WTC11 (cell line): ENCODE results near the gene KIAA1958. TPM values are rescaled to one million over a fixed set of nuclear protein-coding genes. Genes with fewer than 3 reads are reported as not detected.
A peak's percentile ranks its signal among the peaks of the same experiment; 100 is the strongest.

Experiments
- ATAC-seq: fragments of 200-7000 bp; cut with Tn5 transposase; 2 replicates; pipeline ENCODE4 v1.10.0; 2021; ENCODE audit warnings: mild to moderate bottlenecking, moderate library complexity
- CTCF ChIA-PET: fragments of 300-600 bp; sonication (Branson Sonifier 250); formaldehyde crosslinking; loops from one replicate; lab custom pipeline; 2021; ENCODE audit warnings: antibody characterized with exemption; lab: Charles Lee
- POLR2A ChIA-PET: fragments of 350-600 bp; sonication (Branson Sonifier 250); formaldehyde crosslinking; loops from one replicate; lab custom pipeline; 2021; ENCODE audit warnings: antibody characterized with exemption; lab: Charles Lee
- DNase-seq: peaks from one replicate; pipeline ENCODE4 v3.0.0; 2021; ENCODE audit warnings: low spot score
- H3K27ac Mint-ChIP-seq: 2 replicates; pipeline ENCODE4 v1.8.0; 2021; ENCODE audit warnings: mixed read lengths
- H3K27me3 Mint-ChIP-seq: 2 replicates; pipeline ENCODE4 v1.8.0; 2021; ENCODE audit warnings: low read depth, mild to moderate bottlenecking, moderate library complexity, mixed read lengths
- H3K36me3 Mint-ChIP-seq: 2 replicates; pipeline ENCODE4 v1.8.0; 2021; ENCODE audit warnings: mixed read lengths
- H3K4me1 Mint-ChIP-seq: 2 replicates; pipeline ENCODE4 v1.8.0; 2022; ENCODE audit warnings: mixed read lengths
- H3K4me3 Mint-ChIP-seq: 2 replicates; pipeline ENCODE4 v1.8.0; 2021; ENCODE audit warnings: mild to moderate bottlenecking, moderate library complexity, mixed read lengths
- H3K9me3 Mint-ChIP-seq: 2 replicates; pipeline ENCODE4 v1.8.0; 2021; ENCODE audit warnings: mixed read lengths
- CREM ChIP-seq: sonication (generic); formaldehyde crosslinking; IDR thresholded peaks from 2 replicates; pipeline ENCODE4 v1.8.1; 2022; ENCODE audit warnings: mild to moderate bottlenecking, missing genetic modification reagents, moderate library complexity
- FOXJ3 ChIP-seq: sonication (generic); formaldehyde crosslinking; IDR thresholded peaks from 2 replicates; pipeline ENCODE4 v1.9.0; 2021; ENCODE audit warnings: missing genetic modification reagents, mild to moderate bottlenecking, borderline replicate concordance
- GTF2I ChIP-seq: fragments of 250-450 bp; sonication (Bioruptor Pico); conservative IDR thresholded peaks from 2 replicates; pipeline ENCODE4 v1.4.0; 2021; ENCODE audit warnings: mild to moderate bottlenecking
- NR2C2 ChIP-seq: sonication (generic); formaldehyde crosslinking; IDR thresholded peaks from 2 replicates; pipeline ENCODE4 v1.8.0; 2022; ENCODE audit warnings: mild to moderate bottlenecking, missing genetic modification reagents
- ZNF121 ChIP-seq: sonication (generic); formaldehyde crosslinking; IDR thresholded peaks from 2 replicates; pipeline ENCODE4 v1.8.0; 2023; ENCODE audit warnings: missing genetic modification reagents
- ZNF263 ChIP-seq: sonication (generic); formaldehyde crosslinking; IDR thresholded peaks from 2 replicates; pipeline ENCODE4 v1.8.1; 2022; ENCODE audit warnings: low read depth, mild to moderate bottlenecking, moderate library complexity, missing genetic modification reagents
- ZNF416 ChIP-seq: fragments of 250-450 bp; sonication (Bioruptor Pico); IDR thresholded peaks from 2 replicates; pipeline ENCODE4 v1.9.0; 2021; ENCODE audit warnings: mild to moderate bottlenecking, inconsistent platforms
- ZNF532 ChIP-seq: fragments of 250-450 bp; sonication (Bioruptor Pico); IDR thresholded peaks from 2 replicates; pipeline ENCODE4 v1.9.0; 2021; ENCODE audit warnings: mild to moderate bottlenecking, borderline replicate concordance
- ZNF671 ChIP-seq: fragments of 250-450 bp; sonication (Bioruptor Pico); IDR thresholded peaks from 2 replicates; pipeline ENCODE4 v1.8.0; 2021; ENCODE audit warnings: mild to moderate bottlenecking
- total RNA-seq: library from RNA; stranded (reverse); gene quantifications from 3 replicates; pipeline ENCODE4 v1.2.3, GENCODE V29; 2021
- TF ChIP-seq, protein P1 (sequence below): sonication (generic); formaldehyde crosslinking; IDR thresholded peaks from 2 replicates; pipeline ENCODE4 v1.8.1; 2023; ENCODE audit warnings: mild to moderate bottlenecking, missing genetic modification reagents, borderline replicate concordance
- TF ChIP-seq, protein P2 (sequence below): sonication (generic); formaldehyde crosslinking; IDR thresholded peaks from 2 replicates; pipeline ENCODE4 v1.8.0; 2022; ENCODE audit warnings: mild to moderate bottlenecking, missing genetic modification reagents

Gene KIAA1958
- total RNA-seq, 1 experiment from 2014 or later: 41.0 TPM

DNA sequence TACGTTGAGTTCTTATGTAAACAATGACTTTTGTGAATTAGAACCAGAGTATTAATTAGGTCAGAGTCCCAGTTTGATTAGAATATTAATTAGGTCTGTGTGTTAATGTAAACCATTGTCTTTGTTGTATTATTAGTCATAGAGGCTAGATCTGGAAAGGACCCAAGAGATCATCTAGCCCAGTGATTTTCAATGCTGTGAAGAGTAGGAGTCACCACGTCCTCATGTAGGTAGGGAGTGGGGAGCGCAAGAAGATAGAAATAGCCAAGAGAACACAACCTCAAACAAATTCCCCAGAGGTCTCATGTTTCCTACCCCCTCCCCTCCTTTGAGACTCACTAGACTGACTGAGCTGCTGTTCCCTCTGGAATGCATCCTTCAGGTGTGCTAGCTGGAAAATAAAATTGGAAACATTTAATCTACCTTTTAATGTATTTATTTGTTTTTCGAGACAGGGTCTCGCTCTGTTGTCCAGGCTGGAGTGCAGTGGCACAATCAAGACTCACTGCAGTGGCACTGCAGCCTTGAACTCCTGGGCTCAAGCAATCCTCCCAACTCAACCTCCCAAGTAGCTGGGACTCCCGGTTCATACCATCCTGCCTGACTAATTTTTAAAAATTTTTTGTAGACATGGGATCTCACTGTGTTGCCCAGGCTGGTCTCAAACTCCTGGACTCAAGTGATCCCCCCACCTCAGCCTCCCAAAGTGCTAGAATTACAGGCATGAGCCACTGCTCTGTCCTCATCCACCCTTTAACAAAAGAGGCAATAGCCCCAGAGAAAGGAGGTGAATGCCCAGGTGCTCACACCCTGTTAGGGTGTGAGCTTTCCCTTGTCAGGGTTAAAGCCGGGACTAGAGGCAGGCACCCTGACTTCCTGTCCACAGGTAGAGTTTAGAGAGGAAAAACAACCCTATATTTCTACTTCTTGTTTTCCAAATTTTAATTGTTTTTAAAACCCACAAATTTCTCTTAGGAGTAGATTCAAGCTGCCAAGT, 138.4 kb downstream of the KIAA1958 start:
- ChIA-PET CTCF (no interaction called here), POLR2A (no interaction called here)
- Mint-ChIP-seq H3K9me3 (no peaks in the 10 kb centered on the region), H3K4me3 (no peak overlapping the region), H3K27ac (peak overlapping the region; percentile 57), H3K36me3 (no peaks in the 10 kb centered on the region), H3K27me3 (no peaks in the 10 kb centered on the region), H3K4me1 (peaks cover 25% of the 10 kb centered on the region)
- ATAC-seq: peak; percentile 70
- TF ChIP-seq NR2C2 (CRISPR knock-in tag): no peak
- TF ChIP-seq ZNF532 (CRISPR knock-in tag): no peak
- TF ChIP-seq, protein P1, sequence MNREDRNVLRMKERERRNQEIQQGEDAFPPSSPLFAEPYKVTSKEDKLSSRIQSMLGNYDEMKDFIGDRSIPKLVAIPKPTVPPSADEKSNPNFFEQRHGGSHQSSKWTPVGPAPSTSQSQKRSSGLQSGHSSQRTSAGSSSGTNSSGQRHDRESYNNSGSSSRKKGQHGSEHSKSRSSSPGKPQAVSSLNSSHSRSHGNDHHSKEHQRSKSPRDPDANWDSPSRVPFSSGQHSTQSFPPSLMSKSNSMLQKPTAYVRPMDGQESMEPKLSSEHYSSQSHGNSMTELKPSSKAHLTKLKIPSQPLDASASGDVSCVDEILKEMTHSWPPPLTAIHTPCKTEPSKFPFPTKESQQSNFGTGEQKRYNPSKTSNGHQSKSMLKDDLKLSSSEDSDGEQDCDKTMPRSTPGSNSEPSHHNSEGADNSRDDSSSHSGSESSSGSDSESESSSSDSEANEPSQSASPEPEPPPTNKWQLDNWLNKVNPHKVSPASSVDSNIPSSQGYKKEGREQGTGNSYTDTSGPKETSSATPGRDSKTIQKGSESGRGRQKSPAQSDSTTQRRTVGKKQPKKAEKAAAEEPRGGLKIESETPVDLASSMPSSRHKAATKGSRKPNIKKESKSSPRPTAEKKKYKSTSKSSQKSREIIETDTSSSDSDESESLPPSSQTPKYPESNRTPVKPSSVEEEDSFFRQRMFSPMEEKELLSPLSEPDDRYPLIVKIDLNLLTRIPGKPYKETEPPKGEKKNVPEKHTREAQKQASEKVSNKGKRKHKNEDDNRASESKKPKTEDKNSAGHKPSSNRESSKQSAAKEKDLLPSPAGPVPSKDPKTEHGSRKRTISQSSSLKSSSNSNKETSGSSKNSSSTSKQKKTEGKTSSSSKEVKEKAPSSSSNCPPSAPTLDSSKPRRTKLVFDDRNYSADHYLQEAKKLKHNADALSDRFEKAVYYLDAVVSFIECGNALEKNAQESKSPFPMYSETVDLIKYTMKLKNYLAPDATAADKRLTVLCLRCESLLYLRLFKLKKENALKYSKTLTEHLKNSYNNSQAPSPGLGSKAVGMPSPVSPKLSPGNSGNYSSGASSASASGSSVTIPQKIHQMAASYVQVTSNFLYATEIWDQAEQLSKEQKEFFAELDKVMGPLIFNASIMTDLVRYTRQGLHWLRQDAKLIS (CRISPR knock-in tag): no peak
- peak; percentile 78 for TF ChIP-seq ZNF121 (CRISPR knock-in tag)
- no peak for TF ChIP-seq ZNF416 (CRISPR knock-in tag)
- TF ChIP-seq GTF2I: peak; percentile 30; the same call in 1 of the 2 replicates
- TF ChIP-seq FOXJ3 (CRISPR knock-in tag): no peak
- no peak for TF ChIP-seq CREM (CRISPR knock-in tag)
- TF ChIP-seq ZNF671 (CRISPR knock-in tag): no peak
- TF ChIP-seq, protein P2, sequence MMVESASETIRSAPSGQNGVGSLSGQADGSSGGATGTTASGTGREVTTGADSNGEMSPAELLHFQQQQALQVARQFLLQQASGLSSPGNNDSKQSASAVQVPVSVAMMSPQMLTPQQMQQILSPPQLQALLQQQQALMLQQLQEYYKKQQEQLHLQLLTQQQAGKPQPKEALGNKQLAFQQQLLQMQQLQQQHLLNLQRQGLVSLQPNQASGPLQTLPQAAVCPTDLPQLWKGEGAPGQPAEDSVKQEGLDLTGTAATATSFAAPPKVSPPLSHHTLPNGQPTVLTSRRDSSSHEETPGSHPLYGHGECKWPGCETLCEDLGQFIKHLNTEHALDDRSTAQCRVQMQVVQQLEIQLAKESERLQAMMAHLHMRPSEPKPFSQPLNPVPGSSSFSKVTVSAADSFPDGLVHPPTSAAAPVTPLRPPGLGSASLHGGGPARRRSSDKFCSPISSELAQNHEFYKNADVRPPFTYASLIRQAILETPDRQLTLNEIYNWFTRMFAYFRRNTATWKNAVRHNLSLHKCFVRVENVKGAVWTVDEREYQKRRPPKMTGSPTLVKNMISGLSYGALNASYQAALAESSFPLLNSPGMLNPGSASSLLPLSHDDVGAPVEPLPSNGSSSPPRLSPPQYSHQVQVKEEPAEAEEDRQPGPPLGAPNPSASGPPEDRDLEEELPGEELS (CRISPR knock-in tag): no peak
- DNase-seq: no peak

DNA sequence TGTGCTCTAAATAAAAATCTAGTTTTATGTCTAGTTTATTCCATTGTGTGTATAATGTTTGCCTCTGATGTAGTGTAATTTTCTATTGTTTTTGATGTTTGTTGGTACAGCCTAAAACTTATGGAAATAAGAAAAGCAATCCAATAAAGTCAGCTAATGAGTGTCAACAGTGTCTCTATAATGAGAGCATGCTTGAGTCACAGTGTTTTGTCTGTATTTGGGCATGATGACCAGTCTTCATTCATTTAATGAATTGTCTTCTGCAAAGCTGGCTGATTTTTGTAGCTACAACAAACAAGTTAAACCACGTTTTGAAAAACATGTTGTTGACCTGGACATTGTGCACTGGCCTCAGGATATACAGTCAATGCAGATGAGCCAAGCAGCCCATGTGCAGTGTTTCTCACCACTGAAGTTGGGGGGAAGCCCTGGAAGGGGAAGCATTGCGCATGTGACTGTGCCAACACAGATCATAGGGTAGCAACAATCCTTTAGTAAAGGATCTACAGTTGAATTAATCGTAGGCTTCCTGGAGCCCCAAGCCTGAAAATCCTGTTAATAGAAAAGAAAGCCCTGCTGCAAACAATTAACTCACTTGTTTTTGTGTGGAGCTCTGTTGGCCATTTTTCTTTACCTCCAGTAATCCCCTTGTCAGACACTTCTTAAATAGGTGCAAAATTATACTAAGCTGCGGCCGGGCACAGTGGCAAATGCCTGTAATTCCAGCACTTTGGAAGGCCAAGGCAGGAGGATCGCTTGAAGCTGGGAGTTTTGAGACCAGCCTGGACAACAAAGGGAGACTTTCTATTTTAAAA, 143.3 kb downstream of the KIAA1958 start:
- ChIA-PET POLR2A (no interaction called here), CTCF (no interaction called here)
- Mint-ChIP-seq H3K4me3 (no peak overlapping the region), H3K27me3 (no peaks in the 10 kb centered on the region), H3K4me1 (peaks cover 20% of the 10 kb centered on the region), H3K36me3 (no peaks in the 10 kb centered on the region), H3K27ac (peak overlapping the region; percentile 67), H3K9me3 (no peaks in the 10 kb centered on the region)
- DNase-seq (no peak), ATAC-seq (no peak; the same call in 1 of the 2 replicates)
- TF ChIP-seq ZNF263 (CRISPR knock-in tag): no peak
